ENCODE results near the gene GPBAR1. TPM values are rescaled to one million over a fixed set of nuclear protein-coding genes. Genes with fewer than 3 reads are reported as not detected.
A peak's percentile ranks its signal among the peaks of the same experiment; 100 is the strongest.

The GPBAR1 gene
- total and polyA plus RNA-seq, 5 experiments from 2014 or later, result 0.14 to 1.4 (median 0.41) TPM

DNA sequence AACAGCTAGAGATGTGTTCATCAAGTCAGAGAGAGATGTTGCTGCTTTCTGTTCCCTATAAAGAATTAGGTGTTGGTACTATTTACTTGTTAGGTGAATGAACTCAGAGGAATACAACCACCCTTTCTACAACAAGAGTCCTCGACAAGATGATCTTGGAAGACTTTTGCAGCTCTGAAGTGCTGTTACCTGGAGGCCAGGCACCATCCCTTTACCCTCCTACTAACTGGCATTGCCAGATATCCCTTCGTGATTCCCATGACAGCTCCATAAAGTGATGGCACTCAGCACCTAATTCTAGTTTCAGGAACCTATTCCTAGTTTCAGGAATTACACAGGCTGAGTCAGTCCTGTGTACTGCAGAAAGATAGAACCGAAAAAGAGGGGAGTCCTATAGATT is 33.9 kb upstream of the GPBAR1 start:
- DNase-seq (no peak), ATAC-seq (no peak)
- peaks cover 35 to 95% (median 87%) of the 10 kb centered on the region in 4 donors for H3K4me1 Mint-ChIP-seq
- no peaks in the 10 kb centered on the region for H3K27me3 Mint-ChIP-seq
- H3K4me3 Mint-ChIP-seq, result peak overlapping the region in 9 of 10 donors; percentile 36 to 90 (median 59)
- POLR2A ChIA-PET, result interaction anchor here (1.5 kb wide), 1 partner anchor 20 kb away, joined by 4 read pairs; no protein-coding TSS in a partner anchor
- H3K27ac Mint-ChIP-seq, result peak overlapping the region; percentile 58 to 97 (median 82)
- peaks cover 4 to 85% (median 32%) of the 10 kb centered on the region in 3 donors for H3K36me3 Mint-ChIP-seq
- no peaks in the 10 kb centered on the region for H3K9me3 Mint-ChIP-seq

DNA sequence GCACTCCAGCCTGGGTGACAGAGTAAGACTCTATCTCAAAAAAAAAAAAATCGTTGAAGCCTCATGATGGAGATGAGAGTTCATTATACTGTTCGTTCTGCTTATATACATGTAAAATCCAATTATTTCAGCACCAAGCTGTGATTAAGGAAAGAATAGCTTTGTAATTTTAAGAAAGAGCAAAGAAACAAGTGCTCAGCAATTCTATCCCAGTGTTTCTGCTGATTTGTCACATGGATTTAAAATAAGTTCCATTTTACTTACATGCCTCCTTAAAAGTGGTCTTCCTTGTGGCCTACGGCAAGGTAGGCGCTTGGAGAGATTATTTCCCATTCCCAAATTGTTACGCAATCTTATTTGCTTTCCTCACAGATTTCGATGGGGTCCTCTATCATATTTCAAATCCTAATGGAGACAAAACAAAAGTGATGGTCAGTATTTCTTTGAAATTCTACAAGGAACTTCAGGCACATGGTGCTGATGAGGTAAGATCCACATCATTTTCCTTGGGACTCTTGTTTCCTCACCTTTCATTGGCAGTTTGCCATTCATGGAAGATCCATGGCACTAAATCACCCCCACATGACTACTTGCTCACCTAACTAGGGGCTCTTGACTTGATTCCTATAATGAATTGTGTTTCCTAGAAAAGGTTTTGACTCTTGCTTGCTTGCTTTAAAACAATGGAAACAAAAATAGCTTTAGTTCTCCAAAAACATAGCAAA is 32.3 kb upstream of the GPBAR1 start:
- DNase-seq, result no peak
- POLR2A ChIA-PET, result interaction anchor here (0.9 to 3.1 kb wide), 3 partner anchors 10 to 29 kb away, joined by 3 to 21 read pairs (median 4); partner anchors contain the start of gene ARPC2
- Mint-ChIP-seq H3K36me3 (peaks cover 4 to 95% (median 42%) of the 10 kb centered on the region in 3 donors), H3K27me3 (no peaks in the 10 kb centered on the region), H3K27ac (peak overlapping the region; percentile 67 to 97 (median 88)), H3K9me3 (no peaks in the 10 kb centered on the region), H3K4me1 (peaks cover 36 to 88% (median 81%) of the 10 kb centered on the region in 4 donors), H3K4me3 (peak overlapping the region in 9 of 10 donors; percentile 25 to 85 (median 72))
- ATAC-seq, result no peak

DNA sequence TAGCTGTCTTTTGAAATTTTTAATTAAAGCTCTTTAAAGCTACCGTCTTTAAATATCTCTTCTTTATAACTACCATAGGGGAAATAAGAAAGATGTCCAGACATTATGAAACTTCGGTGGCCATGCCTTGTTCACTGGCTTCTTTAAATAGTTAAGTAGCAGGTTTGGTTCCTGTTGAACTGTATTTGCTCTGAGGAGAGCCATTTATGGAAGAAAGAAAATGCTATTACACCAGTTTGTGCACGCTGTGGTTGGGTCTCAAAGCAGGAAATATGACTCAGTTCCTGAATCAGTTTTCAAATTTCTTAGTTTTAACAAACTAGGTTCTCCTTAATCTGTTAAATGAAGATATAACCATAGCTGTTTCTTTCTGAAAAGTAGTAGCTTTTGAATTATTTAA is 31.6 kb upstream of the GPBAR1 start:
- H3K4me1 Mint-ChIP-seq, result peaks cover 36 to 86% (median 80%) of the 10 kb centered on the region in 4 donors
- no peaks in the 10 kb centered on the region for H3K27me3 Mint-ChIP-seq
- peak overlapping the region; percentile 28 to 85 (median 76) for H3K4me3 Mint-ChIP-seq
- no peaks in the 10 kb centered on the region for H3K9me3 Mint-ChIP-seq
- POLR2A ChIA-PET, result interaction anchor here (0.6 to 3.2 kb wide), 8 partner anchors 8 to 1000 kb away, joined by 3 to 21 read pairs (median 4); partner anchors contain the start of genes ANKZF1, ARPC2 and ATG9A
- DNase-seq, result peak in 7 of 10 donors; percentile 20 to 66 (median 57)
- peak overlapping the region; percentile 20 to 97 (median 88) for H3K27ac Mint-ChIP-seq
- peak; percentile 82 to 87 for ATAC-seq
- H3K36me3 Mint-ChIP-seq, result peaks cover 4 to 97% (median 45%) of the 10 kb centered on the region in 3 donors

DNA sequence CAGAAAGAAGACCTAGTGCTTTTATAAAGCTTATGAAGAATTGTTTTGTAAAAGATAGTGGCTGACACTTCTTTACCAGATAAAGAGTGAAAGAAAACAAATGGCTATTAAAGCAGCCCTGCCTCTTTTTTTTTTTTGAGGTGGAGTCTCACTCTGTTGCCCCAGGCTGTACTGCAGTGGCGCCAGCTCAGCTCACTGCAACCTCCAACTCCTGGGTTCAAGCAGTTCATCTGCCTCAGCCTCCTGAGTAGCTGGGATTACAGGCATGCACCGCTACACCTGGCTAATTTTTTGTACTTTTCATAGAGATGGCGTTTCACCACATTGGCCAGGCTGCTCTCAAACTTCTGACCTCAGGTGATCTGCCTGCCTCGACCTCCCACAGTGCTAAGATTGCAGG is 31.0 kb upstream of the GPBAR1 start:
- peak in 1 of 2 donors; percentile 11 for ATAC-seq
- H3K27me3 Mint-ChIP-seq, result no peaks in the 10 kb centered on the region

DNA sequence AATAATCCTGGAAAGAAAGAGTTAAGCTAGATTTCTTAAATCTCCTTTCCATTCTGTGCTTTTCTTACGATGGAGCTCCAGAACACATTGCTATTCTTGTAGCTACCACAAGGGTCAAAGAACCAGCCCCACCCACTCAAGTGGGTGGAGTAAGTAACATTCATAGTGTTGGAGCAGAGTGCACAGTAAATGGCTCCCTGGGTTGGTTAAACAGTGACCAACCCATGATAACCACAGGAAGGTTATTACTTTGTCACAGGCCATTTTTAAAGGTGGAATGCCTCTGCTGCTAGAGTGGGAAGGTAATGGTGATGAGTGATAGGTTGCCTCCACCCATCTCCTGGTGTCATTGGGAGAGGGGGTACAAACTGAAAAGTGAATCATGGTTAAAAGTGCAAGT is 29.9 kb upstream of the GPBAR1 start:
- peak overlapping the region; percentile 50 to 85 (median 65) for H3K4me3 Mint-ChIP-seq
- ATAC-seq (peak in 1 of 2 donors; percentile 51), DNase-seq (peak in 1 of 10 donors; percentile 28)
- peak overlapping the region; percentile 67 to 97 (median 90) for H3K27ac Mint-ChIP-seq
- H3K27me3 Mint-ChIP-seq, result no peaks in the 10 kb centered on the region
- H3K9me3 Mint-ChIP-seq, result no peaks in the 10 kb centered on the region
- POLR2A ChIA-PET, result interaction anchor here (0.6 to 3.2 kb wide), 6 partner anchors 10 to 1048 kb away, joined by 3 to 12 read pairs (median 3); partner anchors contain the start of genes AAMP, DNAJB2 and PNKD
- peaks cover 21 to 74% (median 68%) of the 10 kb centered on the region in 4 donors for H3K4me1 Mint-ChIP-seq
- peaks cover 4 to 97% (median 42%) of the 10 kb centered on the region in 3 donors for H3K36me3 Mint-ChIP-seq

More for the DNA sequence above, 31.0 kb upstream of the GPBAR1 start:
- H3K4me1 Mint-ChIP-seq, result peaks cover 30 to 84% (median 79%) of the 10 kb centered on the region in 4 donors
- DNase-seq, result no peak
- peaks cover 4 to 97% (median 41%) of the 10 kb centered on the region in 3 donors for H3K36me3 Mint-ChIP-seq
- H3K9me3 Mint-ChIP-seq, result no peaks in the 10 kb centered on the region
- POLR2A ChIA-PET, result interaction anchor here (0.6 to 3.2 kb wide), 9 partner anchors 9 to 1049 kb away, joined by 3 to 21 read pairs (median 3); partner anchors contain the start of genes ANKZF1, ARPC2, ATG9A and DNAJB2
- peak overlapping the region in 9 of 10 donors; percentile 67 to 97 (median 91) for H3K27ac Mint-ChIP-seq
- H3K4me3 Mint-ChIP-seq, result peak overlapping the region in 8 of 10 donors; percentile 22 to 85 (median 60)

DNA sequence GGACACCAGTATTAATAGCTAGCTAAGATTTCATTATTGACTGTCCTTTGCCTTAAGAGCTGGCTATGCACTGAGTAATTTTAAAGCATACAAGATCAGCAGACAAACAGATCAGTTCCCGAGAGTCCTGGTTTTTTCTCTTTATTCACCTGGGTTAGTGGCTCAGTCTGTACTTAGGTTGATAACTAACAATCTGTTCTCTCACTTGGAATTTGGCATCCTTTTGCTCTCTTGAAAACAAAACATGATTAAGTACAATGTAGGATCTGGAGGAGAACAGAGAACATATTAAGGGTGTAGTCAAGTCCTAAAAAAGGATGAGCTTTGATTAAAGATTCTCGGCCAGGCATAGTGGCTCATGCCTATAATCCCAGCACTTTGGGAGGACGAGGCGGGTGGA is 27.3 kb upstream of the GPBAR1 start:
- DNase-seq, result no peak
- POLR2A ChIA-PET, result interaction anchor here (0.5 to 1.3 kb wide), 3 partner anchors 16 to 50 kb away, joined by 3 to 4 read pairs (median 3); no protein-coding TSS in a partner anchor
- peaks cover 4 to 98% (median 37%) of the 10 kb centered on the region in 3 donors for H3K36me3 Mint-ChIP-seq
- no peaks in the 10 kb centered on the region for H3K27me3 Mint-ChIP-seq
- peak overlapping the region in 1 of 10 donors; percentile 46 for H3K4me3 Mint-ChIP-seq
- H3K9me3 Mint-ChIP-seq, result no peaks in the 10 kb centered on the region
- H3K4me1 Mint-ChIP-seq, result peaks cover 13 to 53% (median 47%) of the 10 kb centered on the region in 4 donors
- H3K27ac Mint-ChIP-seq, result peak overlapping the region in 8 of 10 donors; percentile 29 to 84 (median 76)
- no peak for ATAC-seq

DNA sequence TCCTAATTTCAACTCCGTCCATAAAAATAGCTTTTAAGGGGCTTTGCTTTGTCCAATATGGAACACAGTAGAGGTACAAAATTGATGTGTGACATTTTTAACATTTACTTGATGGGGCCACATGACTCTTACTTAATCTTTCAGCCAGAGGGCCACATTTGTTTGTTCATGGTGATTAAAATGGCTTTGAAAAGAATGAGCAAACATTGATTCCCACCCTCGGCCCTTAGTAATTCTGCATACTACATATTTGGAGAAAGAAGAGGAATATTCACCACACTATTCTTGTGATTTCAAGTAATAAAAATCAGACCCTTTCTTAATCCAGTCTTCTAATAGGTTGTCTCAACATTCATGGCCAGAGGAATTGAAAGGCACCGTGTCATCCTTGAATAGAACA is 26.3 kb upstream of the GPBAR1 start:
- Mint-ChIP-seq H3K27ac (peak overlapping the region in 5 of 10 donors; percentile 7 to 79 (median 42)), H3K9me3 (no peaks in the 10 kb centered on the region), H3K36me3 (peaks cover 0 to 100% (median 44%) of the 10 kb centered on the region in 3 donors), H3K4me3 (no peak overlapping the region), H3K4me1 (peaks cover 11 to 50% (median 38%) of the 10 kb centered on the region in 4 donors), H3K27me3 (no peaks in the 10 kb centered on the region)
- no peak for ATAC-seq
- POLR2A ChIA-PET, result interaction anchor here (0.8 kb wide), 1 partner anchor 36 kb away, joined by 3 read pairs; the partner anchor contains the start of gene PNKD
- no peak for DNase-seq

DNA sequence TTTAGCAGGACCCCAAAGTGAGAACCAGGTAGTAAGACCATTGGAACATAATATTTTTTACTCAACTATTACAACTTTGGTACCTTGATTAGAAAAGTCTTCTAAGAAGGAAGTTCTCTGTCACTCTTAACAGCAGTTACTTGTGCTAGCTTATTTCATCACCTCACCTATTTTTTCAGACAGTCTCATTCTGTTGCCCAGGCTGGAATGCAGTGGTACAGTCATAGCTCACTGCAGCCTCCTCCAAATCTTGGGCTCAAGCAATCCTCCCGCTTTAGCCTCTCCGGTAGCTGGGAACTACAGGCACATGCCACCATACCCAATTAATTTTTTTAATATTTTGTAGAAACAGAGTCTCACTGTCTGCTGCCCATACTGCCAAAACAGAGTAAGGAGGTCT is 25.8 kb upstream of the GPBAR1 start:
- peaks cover 0 to 100% (median 44%) of the 10 kb centered on the region in 3 donors for H3K36me3 Mint-ChIP-seq
- peak overlapping the region in 8 of 10 donors; percentile 42 to 84 (median 75) for H3K27ac Mint-ChIP-seq
- H3K9me3 Mint-ChIP-seq, result no peaks in the 10 kb centered on the region
- ATAC-seq (no peak), DNase-seq (no peak)
- POLR2A ChIA-PET, result interaction anchor here (0.8 kb wide), 1 partner anchor 35 kb away, joined by 3 read pairs; the partner anchor contains the start of gene PNKD
- no peaks in the 10 kb centered on the region for H3K27me3 Mint-ChIP-seq
- H3K4me3 Mint-ChIP-seq, result no peak overlapping the region
- H3K4me1 Mint-ChIP-seq, result peaks cover 11 to 47% (median 36%) of the 10 kb centered on the region in 4 donors

DNA sequence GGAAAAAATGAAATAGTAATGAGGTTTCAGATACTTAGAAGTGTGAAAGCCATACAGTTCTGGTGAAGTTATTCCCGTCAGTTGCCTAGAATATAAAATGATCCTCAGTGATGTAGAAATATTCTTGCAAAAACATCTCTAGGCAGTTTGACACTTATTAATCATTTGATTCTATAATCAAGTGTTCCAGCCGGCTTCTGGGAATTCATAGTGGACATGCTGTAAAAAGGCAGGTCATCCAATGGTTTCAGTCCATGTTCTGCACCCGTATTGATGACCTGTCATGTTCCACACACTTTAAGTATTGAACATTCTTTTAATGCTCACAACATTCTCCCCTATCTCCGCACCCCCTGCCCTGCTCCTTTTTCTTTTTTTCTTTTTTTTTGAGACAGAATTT is 24.0 kb upstream of the GPBAR1 start:
- POLR2A ChIA-PET, result interaction anchor here (0.9 kb wide), 1 partner anchor 18 kb away, joined by 6 read pairs; no protein-coding TSS in a partner anchor
- H3K27me3 Mint-ChIP-seq, result no peaks in the 10 kb centered on the region
- peak overlapping the region in 5 of 10 donors; percentile 4 to 47 (median 32) for H3K27ac Mint-ChIP-seq
- no peak for ATAC-seq
- no peaks in the 10 kb centered on the region for H3K9me3 Mint-ChIP-seq
- no peak for DNase-seq
- peaks cover 0 to 100% (median 38%) of the 10 kb centered on the region in 3 donors for H3K36me3 Mint-ChIP-seq
- no peak overlapping the region for H3K4me3 Mint-ChIP-seq
- peaks cover 5 to 43% (median 29%) of the 10 kb centered on the region in 4 donors for H3K4me1 Mint-ChIP-seq

DNA sequence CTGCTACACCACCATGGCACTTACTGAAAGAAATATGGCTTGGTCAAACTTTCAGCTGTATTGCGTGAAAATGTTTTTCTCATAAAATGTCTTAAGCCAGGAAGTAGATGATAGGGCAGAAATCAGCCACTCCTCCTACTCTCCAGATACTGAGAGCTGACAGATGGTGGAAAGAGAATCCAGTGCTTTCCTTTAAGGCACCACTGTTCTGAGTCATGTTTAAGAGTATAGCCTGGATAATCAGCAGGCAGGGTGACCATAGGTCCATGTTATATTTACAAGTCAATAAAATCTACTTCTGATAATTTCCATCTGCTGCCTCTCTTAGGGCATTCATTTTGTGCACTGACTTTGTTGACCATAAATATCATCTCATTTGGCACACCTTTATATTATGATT is 21.9 kb upstream of the GPBAR1 start:
- Mint-ChIP-seq H3K4me3 (no peak overlapping the region), H3K4me1 (peaks cover 0 to 49% (median 34%) of the 10 kb centered on the region in 4 donors), H3K36me3 (peaks cover 3 to 99% (median 30%) of the 10 kb centered on the region in 3 donors), H3K27ac (peak overlapping the region in 5 of 10 donors; percentile 5 to 75 (median 53)), H3K27me3 (no peaks in the 10 kb centered on the region), H3K9me3 (no peaks in the 10 kb centered on the region)
- POLR2A ChIA-PET, result interaction anchor here (1.0 kb wide), 1 partner anchor 9 kb away, joined by 4 read pairs; no protein-coding TSS in a partner anchor
- ATAC-seq, result no peak
- no peak for DNase-seq

DNA sequence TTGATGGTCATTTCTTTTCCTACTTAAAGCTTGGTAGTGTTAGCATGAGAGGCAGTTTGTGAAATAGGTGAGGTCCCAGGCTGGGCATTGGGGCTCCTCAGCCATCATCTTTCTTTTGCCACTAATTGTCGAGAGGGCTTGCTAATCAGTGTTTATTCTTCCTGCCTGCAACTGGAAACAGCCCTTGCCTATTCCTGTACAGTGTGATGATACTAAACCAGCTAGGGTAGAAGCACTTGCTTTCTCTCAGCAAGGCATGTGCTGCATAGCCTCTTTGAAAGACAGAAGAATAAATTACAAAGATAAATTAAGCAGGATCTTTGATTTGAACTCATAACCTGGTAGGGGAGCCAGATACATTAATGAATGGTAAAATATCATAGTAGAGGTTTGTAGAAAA is 16.6 kb upstream of the GPBAR1 start:
- POLR2A ChIA-PET, result interaction anchor here (1.4 to 2.0 kb wide), 2 partner anchors 17 to 19 kb away, joined by 3 to 6 read pairs; no protein-coding TSS in a partner anchor
- Mint-ChIP-seq H3K27me3 (no peaks in the 10 kb centered on the region), H3K4me3 (no peak overlapping the region), H3K9me3 (no peaks in the 10 kb centered on the region), H3K36me3 (peaks cover 3 to 99% (median 24%) of the 10 kb centered on the region in 3 donors), H3K27ac (peak overlapping the region; percentile 32 to 94 (median 84)), H3K4me1 (peaks cover 13 to 60% (median 43%) of the 10 kb centered on the region in 4 donors)
- ATAC-seq (no peak), DNase-seq (no peak)

DNA sequence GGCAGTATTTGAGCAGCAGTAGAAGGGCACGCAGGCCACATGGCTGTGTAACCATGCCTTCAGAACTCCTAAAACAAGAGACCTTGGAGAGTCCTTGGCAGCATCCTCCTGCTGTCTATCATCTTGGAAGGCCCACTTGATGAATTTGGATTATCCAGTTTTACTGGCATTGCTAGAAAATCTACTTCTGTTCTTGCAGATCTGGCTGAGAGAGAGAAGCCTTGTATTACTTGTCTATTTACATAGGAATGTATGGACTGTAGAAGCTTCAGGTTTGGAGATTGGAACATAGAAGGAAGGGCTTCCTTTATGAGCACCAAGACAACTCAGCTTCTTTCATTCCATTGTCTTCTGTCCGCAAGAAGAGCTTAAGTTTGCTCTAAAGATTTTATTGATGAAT is 16.1 kb upstream of the GPBAR1 start:
- POLR2A ChIA-PET, result interaction anchor here (1.4 to 3.5 kb wide), 3 partner anchors 17 to 24 kb away, joined by 3 to 9 read pairs (median 6); no protein-coding TSS in a partner anchor
- peak overlapping the region; percentile 32 to 94 (median 84) for H3K27ac Mint-ChIP-seq
- H3K4me1 Mint-ChIP-seq, result peaks cover 13 to 58% (median 43%) of the 10 kb centered on the region in 4 donors
- no peaks in the 10 kb centered on the region for H3K27me3 Mint-ChIP-seq
- DNase-seq (no peak), ATAC-seq (no peak)
- H3K4me3 Mint-ChIP-seq, result peak overlapping the region in 1 of 10 donors; percentile 1
- no peaks in the 10 kb centered on the region for H3K9me3 Mint-ChIP-seq
- peaks cover 3 to 99% (median 25%) of the 10 kb centered on the region in 3 donors for H3K36me3 Mint-ChIP-seq

Data from naive thymus-derived CD8-positive, alpha-beta T cell (primary cell).